CD4-positive, alpha-beta memory T cell (primary cell): Measurements from ENCODE around the gene KLHL28. TPM values are rescaled to one million over a fixed set of nuclear protein-coding genes. Genes with fewer than 3 reads are reported as not detected.

Experiments
- CTCF ChIA-PET: fragments of 350-600 bp; sonication (Branson Sonifier 250); formaldehyde crosslinking; loops from one replicate; lab custom pipeline; 2021; ENCODE audit warnings: inconsistent platforms; ENCODE audit not compliant: partially characterized antibody; lab: Charles Lee
- POLR2A ChIA-PET: fragments of 350-600 bp; sonication (Branson Sonifier 250); formaldehyde crosslinking; loops from one replicate; lab custom pipeline; 2021; ENCODE audit not compliant: partially characterized antibody; lab: Charles Lee
- DNase-seq, 5 donors: peaks; one replicate each; pipeline versions ENCODE4 v3.0.0 to v3.0.0-alpha.2; 2020 to 2022; ENCODE audit warnings: mixed read lengths in 1 of 5
- H3K27ac ChIP-seq: one replicate; pipeline ENCODE4 v1.7.0; 2013; ENCODE audit warnings: low read depth, low read length
- H3K27me3 ChIP-seq: 2 replicates; pipeline ENCODE4 v1.7.0; 2013; ENCODE audit warnings: mild to moderate bottlenecking, low read length, moderate library complexity; ENCODE audit not compliant: insufficient read depth
- H3K36me3 ChIP-seq: 2 replicates; pipeline ENCODE4 v1.7.0; 2013; ENCODE audit warnings: mild to moderate bottlenecking, low read length, moderate library complexity; ENCODE audit not compliant: insufficient read depth
- H3K4me1 ChIP-seq: 2 replicates; pipeline ENCODE4 v1.7.0; 2013; ENCODE audit warnings: mild to moderate bottlenecking, low read length, moderate library complexity; ENCODE audit not compliant: insufficient read depth
- H3K4me3 ChIP-seq, 2 donors: one replicate each; pipeline ENCODE4 v1.7.0; 2013; ENCODE audit warnings: low read length in 2 of 2, mild to moderate bottlenecking in 1 of 2
- H3K9me3 ChIP-seq, 2 donors: one replicate each; pipeline ENCODE4 v1.7.0; 2013; ENCODE audit warnings: low read length in 2 of 2, control low read depth in 1 of 2; ENCODE audit not compliant: control insufficient read depth in 1 of 2
- H3K27ac Mint-ChIP-seq, 7 donors: one replicate each; pipeline ENCODE4 v1.8.0; 2020 to 2021; ENCODE audit warnings: mixed read lengths in 7 of 7, mild to moderate bottlenecking in 6 of 7, inconsistent platforms in 3 of 7, moderate library complexity in 3 of 7
- H3K27me3 Mint-ChIP-seq, 2 donors: one replicate each; pipeline ENCODE4 v1.8.0; 2020 to 2021; ENCODE audit warnings: mixed read lengths in 2 of 2
- H3K36me3 Mint-ChIP-seq, 2 donors: one replicate each; pipeline ENCODE4 v1.8.0; 2020 to 2021; ENCODE audit warnings: mixed read lengths in 2 of 2, inconsistent platforms in 1 of 2, mild to moderate bottlenecking in 1 of 2
- H3K4me1 Mint-ChIP-seq, 4 donors: one replicate each; pipeline ENCODE4 v1.8.0; 2020 to 2021; ENCODE audit warnings: mixed read lengths in 4 of 4, mild to moderate bottlenecking in 1 of 4
- H3K4me3 Mint-ChIP-seq, 8 donors: one replicate each; pipeline ENCODE4 v1.8.0; 2020 to 2021; ENCODE audit warnings: mixed read lengths in 8 of 8, mild to moderate bottlenecking in 7 of 8, moderate library complexity in 6 of 8, inconsistent platforms in 3 of 8
- H3K9me3 Mint-ChIP-seq, 8 donors: one replicate each; pipeline ENCODE4 v1.8.0; 2020 to 2021; ENCODE audit warnings: mixed read lengths in 8 of 8, mild to moderate bottlenecking in 5 of 8, inconsistent platforms in 3 of 8, moderate library complexity in 1 of 8
- intact Hi-C: fragments of 100-400 bp; cut with micrococcal nuclease; formaldehyde crosslinking; loops from one replicate; pipeline ENCODE4 v1.15.1; 2023
- polyA plus RNA-seq, 2 donors: library from polyadenylated mRNA; unstranded; fragments of 300-500 nt; fragmentation: Illumina TruSeq; gene quantifications; one replicate each; pipeline ENCODE4 v1.2.3, GENCODE V29; 2021
- total RNA-seq, 2 experiments: library from RNA; stranded (reverse); gene quantifications; one replicate each; pipeline ENCODE4 v1.2.3, GENCODE V29; 2021

Gene KLHL28, protein sequence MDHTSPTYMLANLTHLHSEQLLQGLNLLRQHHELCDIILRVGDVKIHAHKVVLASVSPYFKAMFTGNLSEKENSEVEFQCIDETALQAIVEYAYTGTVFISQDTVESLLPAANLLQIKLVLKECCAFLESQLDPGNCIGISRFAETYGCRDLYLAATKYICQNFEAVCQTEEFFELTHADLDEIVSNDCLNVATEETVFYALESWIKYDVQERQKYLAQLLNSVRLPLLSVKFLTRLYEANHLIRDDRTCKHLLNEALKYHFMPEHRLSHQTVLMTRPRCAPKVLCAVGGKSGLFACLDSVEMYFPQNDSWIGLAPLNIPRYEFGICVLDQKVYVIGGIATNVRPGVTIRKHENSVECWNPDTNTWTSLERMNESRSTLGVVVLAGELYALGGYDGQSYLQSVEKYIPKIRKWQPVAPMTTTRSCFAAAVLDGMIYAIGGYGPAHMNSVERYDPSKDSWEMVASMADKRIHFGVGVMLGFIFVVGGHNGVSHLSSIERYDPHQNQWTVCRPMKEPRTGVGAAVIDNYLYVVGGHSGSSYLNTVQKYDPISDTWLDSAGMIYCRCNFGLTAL
- total RNA-seq (10 to 100 TPM; 38.4 to 40.6 TPM), polyA plus RNA-seq (10 to 100 TPM; 44.5 to 69.9 TPM)

DNA sequence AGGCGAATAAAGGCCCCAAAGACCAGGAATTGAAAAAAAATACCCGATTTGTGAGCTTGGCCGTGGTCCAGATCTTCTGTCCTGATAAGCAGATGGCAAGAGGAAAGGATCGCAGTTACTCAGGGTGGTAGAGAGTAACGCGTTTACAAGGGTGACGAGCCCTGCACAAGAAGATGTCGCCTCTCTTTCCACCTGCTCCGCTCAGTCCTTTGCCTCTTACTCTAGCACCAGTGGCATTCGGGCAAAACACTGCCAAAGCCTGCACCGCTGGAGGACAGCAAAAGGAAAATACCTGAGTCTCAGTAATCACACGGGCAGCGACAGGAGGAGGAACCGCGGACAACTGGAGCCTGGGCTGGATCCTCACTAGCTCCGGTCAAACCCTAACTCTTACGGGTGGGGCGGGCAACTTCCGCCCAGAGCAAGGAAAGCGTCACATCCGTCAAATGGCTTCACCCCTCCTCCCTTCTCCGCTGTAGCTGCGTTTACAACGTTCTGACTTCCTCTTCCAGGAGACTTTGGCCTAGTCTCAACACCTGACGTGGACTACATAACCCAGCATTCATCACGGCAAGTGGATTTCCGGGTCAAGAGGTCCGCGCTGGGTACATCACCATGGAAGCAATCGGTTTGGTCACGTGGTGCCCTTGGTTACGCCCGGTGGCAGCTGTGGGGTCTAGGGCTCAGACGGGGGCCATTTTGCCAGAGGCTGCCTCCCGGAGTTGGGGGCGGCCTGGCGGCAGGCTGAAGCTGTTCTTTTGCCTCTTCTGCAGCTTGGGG is at the start of gene KLHL28, which contains the start of gene TOGARAM1:
Gene KLHL28, minus strand, starts transcription at position 394 of the 780 bp plus-strand sequence. CDS start 16,019 bp downstream, outside the sequence.
Gene TOGARAM1, plus strand, starts transcription at position 637 of the 780 bp plus-strand sequence. CDS start 232 bp downstream, outside the sequence.
- Mint-ChIP-seq H3K4me1 (peaks cover 42 to 51% (median 45%) of the 10 kb centered on the region in 4 donors), H3K4me3 (no peak within 1 kb of the TSS), H3K27me3 (no peaks in the 10 kb centered on the region), H3K9me3 (peaks cover 0 to 24% (median 18%) of the 10 kb centered on the region in 8 donors), H3K27ac (peak within 1 kb of the TSS in 1 of 7 donors; percentile 83), H3K36me3 (peaks cover 11 to 15% of the 10 kb centered on the region in 2 donors)
- Histone ChIP-seq H3K27me3 (no peaks in the 10 kb centered on the region), H3K9me3 (no peaks in the 10 kb centered on the region), H3K27ac (peak within 1 kb of the TSS; percentile 92), H3K4me3 (peak within 1 kb of the TSS; percentile 88 to 93), H3K4me1 (peaks cover 74% of the 10 kb centered on the region), H3K36me3 (no peaks in the 10 kb centered on the region)
- POLR2A ChIA-PET, result interaction anchor here (0.9 to 4.9 kb wide), 22 partner anchors 11 to 291 kb away, joined by 3 to 77 read pairs (median 5); partner anchors contain the start of genes FANCM, FKBP3, MIS18BP1 and PRPF39
- intact Hi-C loops, result loop anchor here (1.0 to 5.0 kb wide), 5 partner anchors 64 to 306 kb away; partner anchors contain the start of genes FKBP3, MIS18BP1 and PRPF39
- CTCF ChIA-PET, result interaction anchor here (1.3 to 3.3 kb wide), 5 partner anchors 11 to 292 kb away, joined by 3 to 13 read pairs (median 6); partner anchors contain the start of gene MIS18BP1
- peak; percentile 94 to 100 (median 98) for DNase-seq

DNA sequence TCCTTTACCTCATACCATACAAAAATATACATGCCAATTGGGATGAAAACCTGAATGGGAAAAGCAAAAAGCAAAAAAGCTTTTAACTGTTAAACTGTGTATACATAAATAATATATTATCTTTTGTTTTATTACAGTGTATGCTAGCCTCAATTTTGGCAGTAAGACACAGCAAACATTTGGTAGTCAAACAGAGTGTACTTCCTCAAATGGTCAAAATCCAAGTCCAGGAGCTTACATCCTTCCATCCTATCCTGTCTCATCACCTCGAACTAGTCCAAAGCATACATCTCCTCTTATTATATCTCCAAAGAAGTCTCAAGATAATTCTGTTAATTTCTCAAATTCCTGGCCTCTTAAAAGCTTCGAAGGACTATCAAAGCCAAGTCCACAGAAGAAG is 42.2 kb upstream of the KLHL28 start:
- Histone ChIP-seq H3K4me3 (no peak overlapping the region), H3K27me3 (no peaks in the 10 kb centered on the region), H3K4me1 (no peaks in the 10 kb centered on the region), H3K36me3 (no peaks in the 10 kb centered on the region), H3K27ac (no peak overlapping the region), H3K9me3 (no peaks in the 10 kb centered on the region)
- CTCF ChIA-PET, result no interaction called here
- no peaks in the 10 kb centered on the region for H3K4me1 Mint-ChIP-seq
- no peaks in the 10 kb centered on the region for H3K9me3 Mint-ChIP-seq
- no peak for DNase-seq
- no peak overlapping the region for H3K4me3 Mint-ChIP-seq
- intact Hi-C loops, result no loop called here
- peaks cover 16 to 28% of the 10 kb centered on the region in 2 donors for H3K36me3 Mint-ChIP-seq
- no peak overlapping the region for H3K27ac Mint-ChIP-seq
- no peaks in the 10 kb centered on the region for H3K27me3 Mint-ChIP-seq
- POLR2A ChIA-PET, result no interaction called here

DNA sequence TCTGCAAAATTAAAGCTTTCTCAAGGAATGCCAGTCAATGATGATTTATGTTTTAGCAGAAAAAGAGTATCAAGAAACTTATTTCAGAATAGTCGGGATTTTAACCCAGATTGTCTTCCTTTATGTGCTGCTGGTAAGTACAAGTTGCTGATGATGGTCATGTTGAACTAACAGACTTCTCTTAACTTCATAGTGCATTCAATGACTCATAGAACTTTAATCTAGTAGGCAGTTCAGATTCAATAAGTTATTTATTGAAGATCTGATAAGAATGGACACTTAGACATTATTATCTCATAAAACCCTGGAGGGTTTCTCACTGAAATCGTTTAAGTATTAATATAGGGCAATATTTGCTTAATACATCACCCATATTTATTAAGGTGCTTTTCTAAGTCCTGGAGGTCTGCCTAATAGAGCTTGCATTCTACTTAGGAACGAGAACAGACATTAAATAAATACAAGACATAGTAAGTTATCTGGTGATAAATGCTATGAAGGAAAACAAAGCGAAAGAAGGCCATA is 34.1 kb upstream of the KLHL28 start:
- H3K36me3 Mint-ChIP-seq, result peaks cover 28 to 31% of the 10 kb centered on the region in 2 donors
- H3K4me1 ChIP-seq, result no peaks in the 10 kb centered on the region
- H3K27me3 ChIP-seq, result no peaks in the 10 kb centered on the region
- H3K9me3 Mint-ChIP-seq, result no peaks in the 10 kb centered on the region
- H3K9me3 ChIP-seq, result no peaks in the 10 kb centered on the region
- no peaks in the 10 kb centered on the region for H3K36me3 ChIP-seq
- no peak overlapping the region for H3K4me3 ChIP-seq
- H3K27ac ChIP-seq, result no peak overlapping the region
- ChIA-PET CTCF (no interaction called here), POLR2A (no interaction called here)
- peaks cover 0 to 4% (median 0%) of the 10 kb centered on the region in 4 donors for H3K4me1 Mint-ChIP-seq
- intact Hi-C loops, result no loop called here
- H3K27ac Mint-ChIP-seq, result no peak overlapping the region
- no peak for DNase-seq
- no peak overlapping the region for H3K4me3 Mint-ChIP-seq
- H3K27me3 Mint-ChIP-seq, result no peaks in the 10 kb centered on the region

DNA sequence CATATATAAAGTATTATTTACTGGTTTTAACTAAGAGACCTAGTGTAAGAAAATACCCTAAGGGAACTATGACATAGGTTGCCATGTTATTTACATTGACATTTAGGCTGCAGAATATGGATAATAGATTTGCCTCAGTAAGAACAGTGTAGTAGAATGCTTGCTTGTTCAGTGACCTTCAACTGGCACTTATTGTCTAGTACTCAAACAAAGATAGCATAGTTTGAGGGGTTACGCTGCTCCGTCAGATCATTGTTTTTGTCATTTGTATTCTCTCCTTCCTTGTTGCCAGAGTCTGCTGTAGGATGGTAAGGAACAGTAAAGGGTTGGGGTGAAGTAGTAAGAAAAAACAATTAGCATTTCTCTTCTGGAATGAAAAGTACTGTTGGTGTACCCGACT is 33.4 kb upstream of the KLHL28 start:
- ChIA-PET POLR2A (no interaction called here), CTCF (no interaction called here)
- Mint-ChIP-seq H3K27ac (peak overlapping the region in 1 of 7 donors; percentile 27), H3K9me3 (no peaks in the 10 kb centered on the region), H3K4me3 (no peak overlapping the region), H3K27me3 (no peaks in the 10 kb centered on the region), H3K4me1 (peaks cover 3 to 8% (median 4%) of the 10 kb centered on the region in 4 donors), H3K36me3 (peaks cover 25 to 27% of the 10 kb centered on the region in 2 donors)
- Histone ChIP-seq H3K4me3 (no peak overlapping the region), H3K9me3 (no peaks in the 10 kb centered on the region), H3K4me1 (no peaks in the 10 kb centered on the region), H3K36me3 (no peaks in the 10 kb centered on the region), H3K27me3 (no peaks in the 10 kb centered on the region), H3K27ac (no peak overlapping the region)
- no peak for DNase-seq
- intact Hi-C loops, result no loop called here

DNA sequence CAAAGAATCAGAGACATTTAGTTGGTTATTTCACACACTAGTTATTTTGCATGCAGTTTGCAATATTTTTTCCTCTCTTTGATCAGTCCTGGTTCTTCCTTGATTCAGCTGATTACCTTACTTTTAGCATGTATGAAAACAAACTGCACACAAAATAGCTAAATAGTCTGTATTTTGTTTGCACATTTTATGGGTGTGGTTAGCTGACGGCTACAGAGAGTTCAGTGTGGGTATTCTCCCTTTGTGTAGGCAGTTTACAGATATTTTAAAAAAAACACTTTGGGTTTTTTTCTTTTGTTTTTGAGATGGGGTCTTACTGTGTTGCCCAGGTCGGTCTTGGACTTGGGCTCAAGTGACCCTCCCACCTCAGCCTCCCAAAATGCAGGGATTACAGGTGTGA is 28.8 kb upstream of the KLHL28 start:
- Histone ChIP-seq H3K9me3 (no peaks in the 10 kb centered on the region), H3K36me3 (no peaks in the 10 kb centered on the region), H3K27me3 (no peaks in the 10 kb centered on the region), H3K4me1 (no peaks in the 10 kb centered on the region), H3K4me3 (no peak overlapping the region), H3K27ac (no peak overlapping the region)
- H3K27ac Mint-ChIP-seq, result no peak overlapping the region
- peaks cover 0 to 2% of the 10 kb centered on the region in 2 donors for H3K36me3 Mint-ChIP-seq
- H3K9me3 Mint-ChIP-seq, result peaks cover 0 to 2% (median 0%) of the 10 kb centered on the region in 8 donors
- ChIA-PET POLR2A (no interaction called here), CTCF (interaction anchor here (1.2 kb wide), 1 partner anchor 13 kb away, joined by 3 read pairs; no protein-coding TSS in a partner anchor)
- peaks cover 7 to 18% (median 9%) of the 10 kb centered on the region in 4 donors for H3K4me1 Mint-ChIP-seq
- no peak overlapping the region for H3K4me3 Mint-ChIP-seq
- intact Hi-C loops, result no loop called here
- no peak for DNase-seq
- no peaks in the 10 kb centered on the region for H3K27me3 Mint-ChIP-seq

DNA sequence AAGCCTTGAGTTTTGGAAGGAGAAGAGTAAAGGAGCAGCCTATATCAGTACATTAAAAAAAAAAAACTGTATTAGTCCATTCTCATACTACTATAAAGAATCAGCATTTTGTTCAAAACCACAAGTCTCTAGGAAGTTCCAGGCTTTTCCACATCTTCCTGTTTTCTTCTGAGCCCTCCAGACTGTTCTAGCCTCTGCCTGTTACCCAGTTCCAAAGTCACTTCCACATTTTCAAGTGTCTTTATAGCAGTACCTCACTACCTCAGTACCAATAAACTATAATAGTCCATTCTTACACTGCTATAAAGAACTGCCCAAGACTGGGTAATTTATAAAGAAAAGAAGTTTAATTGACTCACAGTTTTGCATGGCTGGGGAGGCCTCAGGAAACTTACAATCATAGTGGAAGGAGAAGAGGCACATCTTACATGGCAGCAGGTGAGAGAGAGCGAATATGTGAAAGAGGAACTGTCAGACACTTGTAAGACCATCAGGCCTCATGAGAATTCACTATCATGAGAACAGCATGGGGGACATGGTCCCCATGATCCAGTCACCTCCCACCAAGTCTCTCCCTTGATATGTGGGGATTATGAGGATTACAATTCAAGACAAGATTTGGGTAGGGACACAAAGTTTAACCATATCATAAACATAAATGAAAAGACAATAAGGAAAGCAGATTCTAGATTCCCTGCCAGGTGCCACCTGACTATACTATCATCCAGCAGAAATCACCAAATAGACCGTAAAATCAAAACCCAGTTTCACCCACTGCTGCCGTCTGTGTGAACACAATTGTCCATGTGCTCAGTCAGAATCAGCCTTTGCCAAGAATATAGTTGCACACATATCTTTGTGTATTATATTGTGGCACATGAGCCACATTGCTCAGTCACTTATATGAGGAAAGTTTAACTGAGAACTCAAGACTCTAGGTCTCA is 28.0 kb upstream of the KLHL28 start:
- Histone ChIP-seq H3K27me3 (no peaks in the 10 kb centered on the region), H3K9me3 (no peaks in the 10 kb centered on the region), H3K4me3 (no peak overlapping the region), H3K27ac (no peak overlapping the region), H3K4me1 (no peaks in the 10 kb centered on the region), H3K36me3 (no peaks in the 10 kb centered on the region)
- intact Hi-C loops, result no loop called here
- CTCF ChIA-PET, result interaction anchor here (1.2 kb wide), 1 partner anchor 12 kb away, joined by 3 read pairs; no protein-coding TSS in a partner anchor
- no peak for DNase-seq
- H3K27me3 Mint-ChIP-seq, result no peaks in the 10 kb centered on the region
- peaks cover 0 to 2% of the 10 kb centered on the region in 2 donors for H3K36me3 Mint-ChIP-seq
- no peak overlapping the region for H3K4me3 Mint-ChIP-seq
- POLR2A ChIA-PET, result no interaction called here
- peak overlapping the region in 3 of 7 donors; percentile 18 to 44 (median 21) for H3K27ac Mint-ChIP-seq
- H3K9me3 Mint-ChIP-seq, result peaks cover 0 to 2% (median 0%) of the 10 kb centered on the region in 8 donors
- peaks cover 7 to 18% (median 9%) of the 10 kb centered on the region in 4 donors for H3K4me1 Mint-ChIP-seq
